CD8-positive, alpha-beta memory T cell (primary cell): ENCODE results near the gene FIP1L1. TPM values are rescaled to one million over a fixed set of nuclear protein-coding genes. Genes with fewer than 3 reads are reported as not detected.
"Not testable (repeated sequence)": the region's sequence is repeated elsewhere in the genome, so short reads cannot be mapped to it uniquely, and the experiment has no call there.

Experiments
- CTCF ChIA-PET: fragments of 350-600 bp; sonication (Branson Sonifier 250); formaldehyde crosslinking; loops from one replicate; lab custom pipeline; 2021; ENCODE audit warnings: antibody characterized with exemption; lab: Charles Lee
- POLR2A ChIA-PET: fragments of 350-600 bp; sonication (Branson Sonifier 250); formaldehyde crosslinking; loops from one replicate; lab custom pipeline; 2021; ENCODE audit warnings: antibody characterized with exemption; lab: Charles Lee
- DNase-seq, 5 donors: peaks; one replicate each; pipeline versions ENCODE4 v3.0.0 to v3.0.0-alpha.2; 2020 to 2022; ENCODE audit warnings: mixed read lengths in 1 of 5
- H3K27ac ChIP-seq: one replicate; pipeline ENCODE4 v1.7.0; 2013; ENCODE audit warnings: low read depth, mild to moderate bottlenecking, low read length, moderate library complexity
- H3K27me3 ChIP-seq: 2 replicates; pipeline ENCODE4 v1.7.0; 2013; ENCODE audit warnings: low read length, mild to moderate bottlenecking; ENCODE audit not compliant: insufficient read depth, poor library complexity, severe bottlenecking
- H3K36me3 ChIP-seq: 2 replicates; pipeline ENCODE4 v1.7.0; 2013; ENCODE audit warnings: mild to moderate bottlenecking, low read length, moderate library complexity; ENCODE audit not compliant: insufficient read depth
- H3K4me1 ChIP-seq: 2 replicates; pipeline ENCODE4 v1.7.0; 2013; ENCODE audit warnings: mild to moderate bottlenecking, low read length, moderate library complexity; ENCODE audit not compliant: insufficient read depth
- H3K4me3 ChIP-seq: 2 replicates; pipeline ENCODE4 v1.7.0; 2013; ENCODE audit warnings: mild to moderate bottlenecking, low read length
- H3K9me3 ChIP-seq: 2 replicates; pipeline ENCODE4 v1.7.0; 2013; ENCODE audit warnings: mild to moderate bottlenecking, low read length
- H3K27ac Mint-ChIP-seq, 8 donors: one replicate each; pipeline ENCODE4 v1.8.0; 2020 to 2021; ENCODE audit warnings: mixed read lengths in 8 of 8, mild to moderate bottlenecking in 6 of 8, inconsistent platforms in 3 of 8, moderate library complexity in 3 of 8
- H3K27me3 Mint-ChIP-seq, 2 donors: one replicate each; pipeline ENCODE4 v1.8.0; 2020 to 2021; ENCODE audit warnings: mixed read lengths in 2 of 2, mild to moderate bottlenecking in 1 of 2, moderate library complexity in 1 of 2
- H3K36me3 Mint-ChIP-seq, 3 donors: one replicate each; pipeline ENCODE4 v1.8.0; 2020 to 2021; ENCODE audit warnings: mixed read lengths in 3 of 3, inconsistent platforms in 1 of 3, mild to moderate bottlenecking in 1 of 3
- H3K4me1 Mint-ChIP-seq, 3 donors: one replicate each; pipeline ENCODE4 v1.8.0; 2020 to 2021; ENCODE audit warnings: mixed read lengths in 3 of 3, inconsistent platforms in 1 of 3, mild to moderate bottlenecking in 1 of 3
- H3K4me3 Mint-ChIP-seq, 7 donors: one replicate each; pipeline ENCODE4 v1.8.0; 2020 to 2021; ENCODE audit warnings: mixed read lengths in 7 of 7, mild to moderate bottlenecking in 6 of 7, moderate library complexity in 4 of 7, inconsistent platforms in 2 of 7
- H3K9me3 Mint-ChIP-seq, 5 donors: one replicate each; pipeline ENCODE4 v1.8.0; 2020 to 2022; ENCODE audit warnings: mixed read lengths in 5 of 5, mild to moderate bottlenecking in 3 of 5, moderate library complexity in 2 of 5, inconsistent platforms in 1 of 5
- polyA plus RNA-seq: library from polyadenylated mRNA; unstranded; fragments of 300-500 nt; fragmentation: Illumina TruSeq; gene quantifications from one replicate; pipeline ENCODE4 v1.2.3, GENCODE V29; 2021
- total RNA-seq, 2 experiments: library from RNA; stranded (reverse); gene quantifications; one replicate each; pipeline ENCODE4 v1.2.3, GENCODE V29; 2021

Gene FIP1L1
- total and polyA plus RNA-seq, 3 experiments from 2014 or later, result 65.2 to 74.5 (median 72.8) TPM

DNA sequence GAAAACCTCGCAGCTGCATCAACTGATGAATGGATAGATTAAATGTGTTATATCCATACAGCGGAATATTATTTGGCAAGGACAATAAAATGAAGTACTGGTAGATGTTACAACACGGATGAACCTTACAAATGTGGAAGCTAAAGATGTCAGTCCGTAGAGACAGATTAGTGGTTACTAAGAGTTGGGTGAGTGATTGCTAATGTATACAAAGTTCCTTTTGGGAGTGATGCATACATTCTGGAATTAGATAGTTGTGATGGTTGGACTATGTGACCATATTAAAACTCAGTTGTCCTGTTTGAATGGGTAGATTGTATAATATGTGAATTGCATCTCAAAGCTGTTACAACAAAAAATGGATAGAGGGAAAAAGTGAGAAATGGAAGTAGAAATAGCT lies 2.8 kb downstream of the FIP1L1 start:
- Histone ChIP-seq H3K4me1 (peaks cover 32% of the 10 kb centered on the region), H3K9me3 (no peaks in the 10 kb centered on the region), H3K36me3 (peaks cover 18% of the 10 kb centered on the region), H3K27me3 (no peaks in the 10 kb centered on the region), H3K27ac (no peak overlapping the region), H3K4me3 (no peak overlapping the region)
- Mint-ChIP-seq H3K4me3 (peak overlapping the region in 3 of 7 donors; percentile 2 to 100 (median 48)), H3K9me3 (peaks cover 0 to 2% (median 0%) of the 10 kb centered on the region in 5 donors), H3K36me3 (peaks cover 0 to 49% (median 3%) of the 10 kb centered on the region in 3 donors), H3K4me1 (peaks cover 32 to 67% (median 59%) of the 10 kb centered on the region in 3 donors), H3K27ac (peak overlapping the region in 2 of 8 donors; percentile 26 to 70), H3K27me3 (peaks cover under 1 to 3% of the 10 kb centered on the region in 2 donors)
- ChIA-PET CTCF (interaction anchor here (1.7 kb wide), 1 partner anchor 14 kb away, joined by 5 read pairs; the partner anchor contains the start of gene SCFD2), POLR2A (interaction anchor here (0.6 kb wide), 1 partner anchor 79 kb away, joined by 3 read pairs; no protein-coding TSS in a partner anchor)
- DNase-seq, result no peak

DNA sequence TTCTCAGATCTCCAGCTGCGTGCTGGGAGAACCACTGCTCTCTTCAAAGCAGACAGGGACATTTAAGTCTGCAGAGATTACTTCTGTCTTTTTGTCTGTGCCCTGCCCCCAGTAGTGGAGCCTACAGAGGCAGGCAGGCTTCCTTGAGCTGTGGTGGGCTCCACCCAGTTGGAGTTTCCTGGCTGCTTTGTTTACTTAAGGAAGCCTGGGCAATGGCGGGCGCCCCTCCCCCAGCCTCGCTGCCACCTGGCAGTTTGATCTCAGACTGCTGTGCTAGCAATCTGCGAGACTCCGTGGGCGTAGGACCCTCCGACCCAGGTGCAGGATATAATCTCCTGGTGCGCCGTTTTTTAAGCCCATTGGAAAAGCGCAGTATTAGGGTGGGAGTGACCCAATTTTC lies 32.0 kb downstream of the FIP1L1 start:
- H3K9me3 ChIP-seq, H3K27me3 ChIP-seq, DNase-seq, H3K9me3 Mint-ChIP-seq, H3K4me3 Mint-ChIP-seq, H3K27ac ChIP-seq, CTCF ChIA-PET, H3K4me1 ChIP-seq, H3K4me3 ChIP-seq, H3K27me3 Mint-ChIP-seq, H3K36me3 ChIP-seq, POLR2A ChIA-PET, H3K27ac Mint-ChIP-seq: not testable (repeated sequence)
- peaks cover 56 to 69% (median 68%) of the 10 kb centered on the region in 3 donors for H3K4me1 Mint-ChIP-seq
- peaks cover 15 to 58% (median 21%) of the 10 kb centered on the region in 3 donors for H3K36me3 Mint-ChIP-seq

DNA sequence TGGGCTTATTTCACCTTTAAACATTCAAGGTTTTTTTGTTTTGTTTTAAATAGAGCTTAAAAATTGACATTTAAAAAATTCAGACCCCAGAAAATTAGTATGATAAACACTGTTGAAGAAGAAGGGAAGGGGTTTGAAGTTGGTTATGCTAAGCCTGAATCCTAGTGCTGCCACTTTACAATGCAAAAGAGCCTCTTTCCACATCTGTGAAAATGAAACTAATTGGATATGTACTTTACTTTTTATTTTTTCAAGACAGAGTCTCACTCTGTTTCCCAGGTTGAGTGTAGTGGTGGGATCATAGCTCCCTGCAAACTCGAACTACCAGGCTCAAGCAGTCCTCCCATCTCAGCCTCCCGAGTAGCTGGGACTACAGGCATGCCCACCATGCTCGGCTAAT lies 41.8 kb downstream of the FIP1L1 start:
- Mint-ChIP-seq H3K27me3 (no peaks in the 10 kb centered on the region), H3K27ac (peak overlapping the region in 3 of 8 donors; percentile 4 to 71 (median 36)), H3K4me1 (peaks cover 18 to 22% (median 21%) of the 10 kb centered on the region in 3 donors), H3K4me3 (no peak overlapping the region), H3K9me3 (no peaks in the 10 kb centered on the region), H3K36me3 (peaks cover 3 to 44% (median 8%) of the 10 kb centered on the region in 3 donors)
- CTCF ChIA-PET, result no interaction called here
- Histone ChIP-seq H3K27ac (no peak overlapping the region), H3K4me3 (no peak overlapping the region), H3K36me3 (no peaks in the 10 kb centered on the region), H3K9me3 (no peaks in the 10 kb centered on the region), H3K4me1 (no peaks in the 10 kb centered on the region), H3K27me3 (no peaks in the 10 kb centered on the region)
- POLR2A ChIA-PET, result no interaction called here
- no peak for DNase-seq

- Histone ChIP-seq H3K27ac (no peak overlapping the region), H3K4me3 (no peak overlapping the region), H3K36me3 (no peaks in the 10 kb centered on the region), H3K27me3 (no peaks in the 10 kb centered on the region), H3K9me3 (no peaks in the 10 kb centered on the region), H3K4me1 (no peaks in the 10 kb centered on the region)
- Mint-ChIP-seq H3K36me3 (peaks cover 3 to 38% (median 6%) of the 10 kb centered on the region in 3 donors), H3K27ac (no peak overlapping the region), H3K27me3 (no peaks in the 10 kb centered on the region), H3K4me3 (no peak overlapping the region), H3K4me1 (peaks cover 19 to 26% (median 22%) of the 10 kb centered on the region in 3 donors), H3K9me3 (no peaks in the 10 kb centered on the region)
- POLR2A ChIA-PET, result no interaction called here
- CTCF ChIA-PET, result no interaction called here
- DNase-seq, result no peak
Measured at GRCh38 chr4:53421791-53422190, 44.4 kb downstream of the FIP1L1 start.

DNA sequence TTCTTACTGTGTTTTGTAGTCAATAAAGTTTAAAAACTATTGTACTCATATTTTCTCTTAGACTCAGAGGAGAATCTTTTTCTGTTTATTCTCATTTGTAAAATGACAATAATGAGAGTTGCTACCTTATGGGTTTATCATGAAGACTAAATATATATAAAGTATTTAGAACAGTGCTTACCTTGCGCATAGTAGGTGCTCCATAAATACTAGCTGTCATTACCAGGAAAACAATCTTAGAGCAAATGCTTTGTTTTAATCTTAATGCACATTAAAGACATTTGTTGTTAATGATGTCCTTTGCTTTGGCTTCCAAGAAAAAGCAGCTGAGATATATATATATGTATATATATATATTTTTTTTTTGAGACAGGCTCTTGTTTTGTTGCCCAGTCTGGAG lies 44.9 kb downstream of the FIP1L1 start:
- Histone ChIP-seq H3K27ac (no peak overlapping the region), H3K4me1 (no peaks in the 10 kb centered on the region), H3K4me3 (no peak overlapping the region), H3K36me3 (no peaks in the 10 kb centered on the region), H3K27me3 (no peaks in the 10 kb centered on the region), H3K9me3 (no peaks in the 10 kb centered on the region)
- H3K36me3 Mint-ChIP-seq, result peaks cover 3 to 41% (median 6%) of the 10 kb centered on the region in 3 donors
- no peak overlapping the region for H3K27ac Mint-ChIP-seq
- H3K9me3 Mint-ChIP-seq, result no peaks in the 10 kb centered on the region
- POLR2A ChIA-PET, result no interaction called here
- DNase-seq, result no peak
- H3K4me1 Mint-ChIP-seq, result peaks cover 19 to 26% (median 22%) of the 10 kb centered on the region in 3 donors
- H3K4me3 Mint-ChIP-seq, result no peak overlapping the region
- H3K27me3 Mint-ChIP-seq, result no peaks in the 10 kb centered on the region
- CTCF ChIA-PET, result no interaction called here

DNA sequence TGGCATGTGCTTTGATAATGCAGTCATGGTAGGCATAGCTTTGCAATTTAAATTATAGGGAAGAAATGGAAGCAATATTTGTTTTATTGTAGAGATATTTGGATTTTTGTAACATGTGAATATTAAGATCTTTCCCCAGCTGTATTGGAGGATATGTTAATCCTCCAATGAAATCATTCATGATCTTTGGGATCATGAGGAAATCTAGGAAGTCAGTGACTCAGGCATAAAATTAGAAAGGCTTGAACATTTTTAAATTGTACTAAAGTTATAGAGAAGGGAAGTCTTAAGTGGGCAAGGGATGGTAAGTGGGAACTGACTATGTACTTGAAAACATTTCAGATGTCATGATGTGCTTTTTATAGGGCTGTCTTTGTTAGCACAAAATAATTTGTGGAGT lies 46.8 kb downstream of the FIP1L1 start:
- Histone ChIP-seq H3K4me1 (no peaks in the 10 kb centered on the region), H3K36me3 (peaks cover 7% of the 10 kb centered on the region), H3K9me3 (no peaks in the 10 kb centered on the region), H3K4me3 (no peak overlapping the region), H3K27ac (no peak overlapping the region), H3K27me3 (no peaks in the 10 kb centered on the region)
- Mint-ChIP-seq H3K27me3 (no peaks in the 10 kb centered on the region), H3K9me3 (no peaks in the 10 kb centered on the region), H3K36me3 (peaks cover 0 to 46% (median 13%) of the 10 kb centered on the region in 3 donors), H3K4me1 (peaks cover 14 to 32% (median 24%) of the 10 kb centered on the region in 3 donors), H3K4me3 (no peak overlapping the region), H3K27ac (peak overlapping the region in 4 of 8 donors; percentile 23 to 77 (median 46))
- DNase-seq, result no peak
- CTCF ChIA-PET, result no interaction called here
- POLR2A ChIA-PET, result no interaction called here

DNA sequence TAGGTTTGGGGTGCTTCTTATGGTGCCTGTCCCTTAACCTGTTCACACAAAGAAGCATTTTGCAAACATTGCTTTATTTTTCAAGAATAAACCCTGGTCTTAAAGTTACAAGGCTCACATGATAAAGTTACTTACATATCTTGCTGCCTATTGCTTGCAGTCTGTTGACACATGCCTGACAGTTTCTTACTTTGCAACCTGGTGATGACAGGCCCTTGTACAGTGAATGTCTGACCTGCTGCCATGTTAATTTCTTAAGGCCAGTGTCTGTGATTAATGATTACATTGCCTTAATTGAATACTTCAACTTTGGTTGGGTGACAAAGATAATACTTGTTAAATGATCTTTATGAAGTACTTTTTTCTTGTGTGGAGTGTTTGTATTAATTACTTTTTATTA lies 49.9 kb downstream of the FIP1L1 start:
- Mint-ChIP-seq H3K4me3 (no peak overlapping the region), H3K27ac (no peak overlapping the region), H3K27me3 (no peaks in the 10 kb centered on the region), H3K9me3 (no peaks in the 10 kb centered on the region), H3K4me1 (peaks cover 30 to 44% (median 42%) of the 10 kb centered on the region in 3 donors), H3K36me3 (peaks cover 10 to 55% (median 17%) of the 10 kb centered on the region in 3 donors)
- no peak overlapping the region for H3K27ac ChIP-seq
- no peaks in the 10 kb centered on the region for H3K27me3 ChIP-seq
- ChIA-PET CTCF (no interaction called here), POLR2A (no interaction called here)
- no peak overlapping the region for H3K4me3 ChIP-seq
- no peak for DNase-seq
- peaks cover 5% of the 10 kb centered on the region for H3K4me1 ChIP-seq
- peaks cover 13% of the 10 kb centered on the region for H3K36me3 ChIP-seq
- H3K9me3 ChIP-seq, result no peaks in the 10 kb centered on the region

- Histone ChIP-seq H3K4me1 (peaks cover 5% of the 10 kb centered on the region), H3K27me3 (no peaks in the 10 kb centered on the region), H3K27ac (no peak overlapping the region), H3K4me3 (no peak overlapping the region), H3K9me3 (no peaks in the 10 kb centered on the region), H3K36me3 (peaks cover 13% of the 10 kb centered on the region)
- no peak overlapping the region for H3K27ac Mint-ChIP-seq
- POLR2A ChIA-PET, result no interaction called here
- H3K27me3 Mint-ChIP-seq, result no peaks in the 10 kb centered on the region
- peak in 1 of 5 donors; percentile 4 for DNase-seq
- H3K4me1 Mint-ChIP-seq, result peaks cover 25 to 40% (median 31%) of the 10 kb centered on the region in 3 donors
- CTCF ChIA-PET, result no interaction called here
- peak overlapping the region in 3 of 7 donors; percentile 7 to 16 (median 13) for H3K4me3 Mint-ChIP-seq
- peaks cover 11 to 73% (median 17%) of the 10 kb centered on the region in 3 donors for H3K36me3 Mint-ChIP-seq
- H3K9me3 Mint-ChIP-seq, result no peaks in the 10 kb centered on the region
Measured at GRCh38 chr4:53431052-53431451, 53.6 kb downstream of the FIP1L1 start.
